Fibroblast of lung (primary cell): ENCODE results near the gene QDPR. TPM values are rescaled to one million over a fixed set of nuclear protein-coding genes. Genes with fewer than 3 reads are reported as not detected.
"Not testable (repeated sequence)": the region's sequence is repeated elsewhere in the genome, so short reads cannot be mapped to it uniquely, and the experiment has no call there.

Experiments used
- DNase-seq, 2 donors: peaks; one replicate each; pipeline versions ENCODE4 v3.0.0 to v3.0.0-alpha.2; 2010; ENCODE audit warnings: low read depth in 2 of 2
- H2AFZ ChIP-seq: 2 replicates; pipeline ENCODE4 v1.5.1; 2012; ENCODE audit warnings: low read length, control low read depth, inconsistent platforms
- H3K27ac ChIP-seq: 2 replicates; pipeline ENCODE4 v1.5.1; 2011; ENCODE audit warnings: low read length, control low read depth; ENCODE audit not compliant: insufficient read depth
- H3K27me3 ChIP-seq: 2 replicates; pipeline ENCODE4 v1.5.1; 2011; ENCODE audit warnings: mild to moderate bottlenecking, low read length; ENCODE audit not compliant: control insufficient read depth, insufficient read depth
- H3K36me3 ChIP-seq: 2 replicates; pipeline ENCODE4 v1.5.1; 2011; ENCODE audit warnings: low read length; ENCODE audit not compliant: control insufficient read depth, insufficient read depth
- H3K4me1 ChIP-seq: 2 replicates; pipeline ENCODE4 v1.5.1; 2011; ENCODE audit warnings: low read length; ENCODE audit not compliant: control insufficient read depth, insufficient read depth; ENCODE audit errors: extremely low read depth
- H3K4me2 ChIP-seq: 2 replicates; pipeline ENCODE4 v1.5.1; 2011; ENCODE audit warnings: low read length, control low read depth; ENCODE audit not compliant: insufficient read depth; ENCODE audit errors: extremely low read depth
- H3K4me3 ChIP-seq, 4 experiments: fragments of 200-600 bp in 1 of 4; sonication (generic) in 1 of 4; replicated peaks in 1 of 4; 2 replicates each; pipeline ENCODE4 v1.5.1; 2011 to 2016; ENCODE audit warnings: low read length in 4 of 4, low read depth in 3 of 4, mild to moderate bottlenecking in 3 of 4, control low read depth in 2 of 4, inconsistent platforms in 1 of 4, mixed read lengths in 1 of 4; ENCODE audit not compliant: insufficient read depth in 1 of 4; ENCODE audit errors: control extremely low read depth in 1 of 4
- H3K79me2 ChIP-seq: 2 replicates; pipeline ENCODE4 v1.5.1; 2012; ENCODE audit warnings: mild to moderate bottlenecking, low read length, inconsistent platforms; ENCODE audit not compliant: control insufficient read depth, insufficient read depth
- H3K9ac ChIP-seq: 2 replicates; pipeline ENCODE4 v1.5.1; 2011; ENCODE audit warnings: mild to moderate bottlenecking, low read length, control low read depth; ENCODE audit not compliant: insufficient read depth
- H3K9me3 ChIP-seq: 2 replicates; pipeline ENCODE4 v1.5.1; 2012; ENCODE audit warnings: low read depth, low read length; ENCODE audit not compliant: control insufficient read depth, insufficient read depth
- H4K20me1 ChIP-seq: 2 replicates; pipeline ENCODE4 v1.5.1; 2011; ENCODE audit warnings: low read length; ENCODE audit not compliant: control insufficient read depth, insufficient read depth; ENCODE audit errors: extremely low read depth
- CTCF ChIP-seq, 2 donors: IDR thresholded peaks in 1 of 2; conservative IDR thresholded peaks in 1 of 2; 1 replicate in 1 of 2; 2 replicates in 1 of 2; pipeline ENCODE4 v1.5.1; 2011 to 2012; ENCODE audit warnings: low read length in 2 of 2, control low read depth in 1 of 2, inconsistent platforms in 1 of 2, low read depth in 1 of 2, mild to moderate bottlenecking in 1 of 2
- EZH2 ChIP-seq: IDR thresholded peaks from 2 replicates; pipeline ENCODE4 v1.5.1; 2012; ENCODE audit warnings: low read length, control low read depth, mild to moderate bottlenecking; ENCODE audit errors: missing control alignments
- polyA plus RNA-seq, 2 donors: library from polyadenylated mRNA; depleted of rRNA in 1 of 2; stranded (reverse) in 1 of 2; unstranded in 1 of 2; fragments of >200 nt; gene quantifications; 2 replicates each; pipeline ENCODE4 v1.2.1, GENCODE V29; 2011 to 2012; ENCODE audit warnings: missing spikeins in 1 of 2
- total RNA-seq: library from RNA; depleted of rRNA; stranded (reverse); fragments of >200 nt; gene quantifications from 2 replicates; pipeline ENCODE4 v1.2.1, GENCODE V29; 2014

The QDPR gene
- total and polyA plus RNA-seq, 2 donors (not counting 1 experiment from before 2014, with no cell fraction given): 27.4 to 41.4 TPM

GRCh38 chr4:17544205-17544604, 32.3 kb upstream of the QDPR start:
- Histone ChIP-seq H4K20me1 (no peaks in the 10 kb centered on the region), H3K4me3 (no peak overlapping the region), H3K9ac (no peak overlapping the region), H2AFZ (peak overlapping the region; percentile 36), H3K36me3 (no peaks in the 10 kb centered on the region), H3K4me2 (no peak overlapping the region), H3K9me3 (no peaks in the 10 kb centered on the region), H3K4me1 (no peaks in the 10 kb centered on the region), H3K79me2 (no peaks in the 10 kb centered on the region), H3K27me3 (peaks cover 5% of the 10 kb centered on the region), H3K27ac (no peak overlapping the region)
- TF ChIP-seq EZH2 (no peak), CTCF (conservative IDR thresholded peaks at IDR 0.05 in 1 of 2, IDR thresholded peaks at IDR 0.05 in 1 of 2; ENCODE audit: low read depth in 1 of 2, low read length in 2 of 2) (no peak)
- DNase-seq: no peak

GRCh38 chr4:17537060-17537459, 25.2 kb upstream of the QDPR start:
- H3K9me3 ChIP-seq, H4K20me1 ChIP-seq, H3K36me3 ChIP-seq, H3K4me2 ChIP-seq, H3K4me3 ChIP-seq, H3K4me1 ChIP-seq, H3K79me2 ChIP-seq, H3K9ac ChIP-seq, H3K27me3 ChIP-seq, H2AFZ ChIP-seq, H3K27ac ChIP-seq, DNase-seq: not testable (repeated sequence)

GRCh38 chr4:17535906-17536305, 24.0 kb upstream of the QDPR start:
- Histone ChIP-seq H3K4me2 (no peak overlapping the region), H3K4me1 (no peaks in the 10 kb centered on the region), H3K27ac (no peak overlapping the region), H3K4me3 (no peak overlapping the region), H2AFZ (no peak overlapping the region), H3K9ac (no peak overlapping the region), H3K9me3 (no peaks in the 10 kb centered on the region), H3K79me2 (no peaks in the 10 kb centered on the region), H4K20me1 (no peaks in the 10 kb centered on the region), H3K27me3 (peaks cover 5% of the 10 kb centered on the region), H3K36me3 (no peaks in the 10 kb centered on the region)
- DNase-seq: no peak
- no peak for TF ChIP-seq CTCF (conservative IDR thresholded peaks at IDR 0.05 in 1 of 2, IDR thresholded peaks at IDR 0.05 in 1 of 2; ENCODE audit: low read depth in 1 of 2, low read length in 2 of 2)

GRCh38 chr4:17535242-17535641, 23.4 kb upstream of the QDPR start:
- no peaks in the 10 kb centered on the region for H3K9me3 ChIP-seq
- H2AFZ ChIP-seq: no peak overlapping the region
- H3K79me2 ChIP-seq: no peaks in the 10 kb centered on the region
- no peaks in the 10 kb centered on the region for H4K20me1 ChIP-seq
- no peak for TF ChIP-seq CTCF (conservative IDR thresholded peaks at IDR 0.05 in 1 of 2, IDR thresholded peaks at IDR 0.05 in 1 of 2; ENCODE audit: low read depth in 1 of 2, low read length in 2 of 2)
- no peak for TF ChIP-seq EZH2
- no peak overlapping the region for H3K27ac ChIP-seq
- H3K4me2 ChIP-seq: no peak overlapping the region
- H3K4me1 ChIP-seq: no peaks in the 10 kb centered on the region
- no peak overlapping the region for H3K4me3 ChIP-seq
- DNase-seq: no peak
- H3K27me3 ChIP-seq: no peaks in the 10 kb centered on the region
- no peaks in the 10 kb centered on the region for H3K36me3 ChIP-seq
- no peak overlapping the region for H3K9ac ChIP-seq
